ENCODE results near the gene PROK1.

Gene PROK1

DNA sequence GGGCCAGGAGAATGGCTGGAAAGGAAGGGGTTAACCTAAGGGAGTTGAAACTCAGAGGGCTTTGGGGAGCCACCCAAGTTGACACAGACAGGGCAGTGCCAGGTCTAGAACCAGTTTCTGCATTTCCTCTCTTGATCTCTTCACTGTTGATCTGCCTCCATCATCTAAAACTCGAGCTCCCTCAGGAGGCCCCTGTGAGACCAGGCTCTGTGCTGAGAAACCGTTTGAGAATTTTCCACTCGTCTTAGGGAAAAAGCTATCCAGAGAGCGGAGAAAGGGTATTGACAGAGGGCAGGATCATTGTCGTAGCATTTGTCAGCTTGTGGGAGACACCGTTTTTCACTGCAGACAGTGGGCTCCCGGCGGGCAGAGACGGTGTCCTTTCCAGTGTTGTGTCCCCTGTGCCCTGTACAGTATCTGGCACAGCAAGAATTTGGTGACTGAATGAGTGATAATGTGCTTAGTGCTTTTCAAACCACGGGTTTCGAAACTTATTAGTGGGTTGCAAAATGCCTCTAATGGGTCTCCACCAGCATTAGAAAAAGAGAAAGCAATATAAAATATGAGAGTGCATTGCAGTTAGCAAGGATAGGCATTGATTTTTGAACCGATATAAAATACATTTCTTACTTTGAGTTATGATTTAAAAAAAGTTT lies 31.1 kb downstream of the PROK1 start:
- TF ChIP-seq, protein P1, sequence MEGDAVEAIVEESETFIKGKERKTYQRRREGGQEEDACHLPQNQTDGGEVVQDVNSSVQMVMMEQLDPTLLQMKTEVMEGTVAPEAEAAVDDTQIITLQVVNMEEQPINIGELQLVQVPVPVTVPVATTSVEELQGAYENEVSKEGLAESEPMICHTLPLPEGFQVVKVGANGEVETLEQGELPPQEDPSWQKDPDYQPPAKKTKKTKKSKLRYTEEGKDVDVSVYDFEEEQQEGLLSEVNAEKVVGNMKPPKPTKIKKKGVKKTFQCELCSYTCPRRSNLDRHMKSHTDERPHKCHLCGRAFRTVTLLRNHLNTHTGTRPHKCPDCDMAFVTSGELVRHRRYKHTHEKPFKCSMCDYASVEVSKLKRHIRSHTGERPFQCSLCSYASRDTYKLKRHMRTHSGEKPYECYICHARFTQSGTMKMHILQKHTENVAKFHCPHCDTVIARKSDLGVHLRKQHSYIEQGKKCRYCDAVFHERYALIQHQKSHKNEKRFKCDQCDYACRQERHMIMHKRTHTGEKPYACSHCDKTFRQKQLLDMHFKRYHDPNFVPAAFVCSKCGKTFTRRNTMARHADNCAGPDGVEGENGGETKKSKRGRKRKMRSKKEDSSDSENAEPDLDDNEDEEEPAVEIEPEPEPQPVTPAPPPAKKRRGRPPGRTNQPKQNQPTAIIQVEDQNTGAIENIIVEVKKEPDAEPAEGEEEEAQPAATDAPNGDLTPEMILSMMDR (conservative IDR thresholded peaks at IDR 0.05; ENCODE audit: low read depth, low read length), result no peak

DNA sequence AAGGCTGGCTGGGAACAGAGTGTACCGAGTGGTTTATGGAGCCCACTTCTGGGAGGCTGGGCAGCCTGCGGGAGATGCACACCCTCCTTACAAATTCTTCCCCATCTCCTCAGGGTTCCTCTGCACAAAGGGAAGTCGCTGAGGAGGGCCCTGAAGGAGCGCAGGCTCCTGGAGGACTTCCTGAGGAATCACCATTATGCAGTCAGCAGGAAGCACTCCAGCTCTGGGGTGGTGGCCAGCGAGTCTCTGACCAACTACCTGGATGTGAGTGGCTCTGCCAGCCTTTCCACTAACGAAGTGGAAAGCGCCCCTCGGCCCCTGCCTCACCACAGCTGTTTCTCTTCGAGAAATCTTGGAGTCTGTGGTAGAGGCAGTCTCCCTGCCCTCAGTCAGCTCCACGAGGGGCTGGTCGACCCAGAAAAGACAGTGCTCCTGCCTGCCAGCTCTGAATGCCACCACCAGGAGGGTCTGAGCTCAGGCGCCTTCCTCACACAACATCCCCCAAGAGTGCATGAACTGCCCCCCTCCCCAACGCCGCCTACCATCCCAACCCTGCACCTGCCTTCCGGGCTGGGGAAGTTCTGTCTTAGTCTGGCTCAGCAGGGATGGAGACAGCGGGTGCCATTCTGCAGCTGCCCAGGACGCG lies 31.8 kb downstream of the PROK1 start:
- Histone ChIP-seq H3K36me3 (ENCODE audit: insufficient read depth) (no peaks in the 10 kb centered on the region), H4K20me1 (ENCODE audit: insufficient read depth) (no peaks in the 10 kb centered on the region), H3K27me3 (ENCODE audit: insufficient read depth, low read depth) (no peaks in the 10 kb centered on the region), H3K9ac (no peak overlapping the region), H3K4me2 (no peak overlapping the region), H3K4me3 (IDR thresholded peaks at IDR 0.05; ENCODE audit: insufficient read depth, low read depth, low read length) (no peak overlapping the region), H2AFZ (ENCODE audit: low read depth) (no peak overlapping the region), H3K27ac (no peak overlapping the region), H3K4me1 (ENCODE audit: low read depth, poor library complexity, severe bottlenecking) (no peaks in the 10 kb centered on the region), H3K79me2 (ENCODE audit: insufficient read depth, low read depth) (no peaks in the 10 kb centered on the region)
- TF ChIP-seq, protein P1 (conservative IDR thresholded peaks at IDR 0.05; ENCODE audit: low read depth, low read length), result no peak

More for the DNA sequence above, 31.1 kb downstream of the PROK1 start:
- H3K27me3 ChIP-seq (ENCODE audit: insufficient read depth, low read depth), result no peaks in the 10 kb centered on the region
- no peak overlapping the region for H3K9ac ChIP-seq
- no peaks in the 10 kb centered on the region for H3K36me3 ChIP-seq (ENCODE audit: insufficient read depth)
- no peak overlapping the region for H3K4me3 ChIP-seq (IDR thresholded peaks at IDR 0.05; ENCODE audit: insufficient read depth, low read depth, low read length)
- no peaks in the 10 kb centered on the region for H4K20me1 ChIP-seq (ENCODE audit: insufficient read depth)
- no peak overlapping the region for H3K4me2 ChIP-seq
- no peaks in the 10 kb centered on the region for H3K4me1 ChIP-seq (ENCODE audit: low read depth, poor library complexity, severe bottlenecking)
- H3K79me2 ChIP-seq (ENCODE audit: insufficient read depth, low read depth), result no peaks in the 10 kb centered on the region
- H2AFZ ChIP-seq (ENCODE audit: low read depth), result no peak overlapping the region
- no peak overlapping the region for H3K27ac ChIP-seq

DNA sequence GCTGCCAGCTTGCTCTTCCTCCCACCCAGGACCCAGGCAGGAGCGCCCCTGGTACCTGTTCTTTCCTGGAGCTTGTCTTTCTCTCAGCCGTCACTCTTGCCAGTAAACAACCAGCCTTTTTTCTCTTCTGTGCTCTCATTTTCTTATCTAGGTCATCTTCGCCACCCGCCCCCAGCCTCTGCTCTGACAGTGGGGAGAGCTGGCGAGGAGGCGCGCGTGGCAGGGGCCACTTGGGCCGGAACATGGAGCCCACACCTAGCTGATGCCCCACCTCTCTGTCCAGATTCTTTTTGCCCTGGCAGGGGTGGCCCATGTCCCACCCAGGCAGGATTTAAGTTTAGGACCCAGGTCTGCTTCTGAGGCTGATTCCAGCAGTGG lies 32.3 kb downstream of the PROK1 start:
- H3K27ac ChIP-seq, result no peak overlapping the region
- H3K79me2 ChIP-seq (ENCODE audit: insufficient read depth, low read depth), result no peaks in the 10 kb centered on the region
- H3K4me2 ChIP-seq, result no peak overlapping the region
- no peaks in the 10 kb centered on the region for H3K4me1 ChIP-seq (ENCODE audit: low read depth, poor library complexity, severe bottlenecking)
- no peak overlapping the region for H3K4me3 ChIP-seq (IDR thresholded peaks at IDR 0.05; ENCODE audit: insufficient read depth, low read depth, low read length)
- no peaks in the 10 kb centered on the region for H4K20me1 ChIP-seq (ENCODE audit: insufficient read depth)
- no peaks in the 10 kb centered on the region for H3K36me3 ChIP-seq (ENCODE audit: insufficient read depth)
- H3K9ac ChIP-seq, result no peak overlapping the region
- TF ChIP-seq, protein P1 (conservative IDR thresholded peaks at IDR 0.05; ENCODE audit: low read depth, low read length), result no peak
- no peaks in the 10 kb centered on the region for H3K27me3 ChIP-seq (ENCODE audit: insufficient read depth, low read depth)
- no peak overlapping the region for H2AFZ ChIP-seq (ENCODE audit: low read depth)

DNA sequence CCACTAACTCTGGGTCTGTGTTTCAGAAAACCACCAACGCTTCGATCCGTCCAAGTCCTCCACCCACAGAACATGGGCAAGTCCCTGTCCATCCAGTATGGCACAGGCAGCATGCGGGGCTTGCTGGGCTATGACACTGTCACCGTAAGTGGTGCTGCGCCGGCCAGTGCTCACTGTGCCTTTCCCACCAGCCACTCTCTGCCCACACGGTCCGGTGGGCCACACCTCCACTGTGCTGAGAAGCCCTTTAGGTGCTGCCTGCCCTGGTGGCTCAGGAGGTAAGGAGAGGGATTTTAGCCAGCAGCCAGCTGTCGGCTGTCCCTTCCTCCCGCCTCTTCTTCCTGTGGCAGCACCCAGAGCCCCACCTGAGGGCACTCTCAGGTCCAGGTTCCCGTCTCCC lies 33.9 kb downstream of the PROK1 start:
- Histone ChIP-seq H3K4me1 (ENCODE audit: low read depth, poor library complexity, severe bottlenecking) (no peaks in the 10 kb centered on the region), H4K20me1 (ENCODE audit: insufficient read depth) (no peaks in the 10 kb centered on the region), H3K4me2 (no peak overlapping the region), H3K27me3 (ENCODE audit: insufficient read depth, low read depth) (no peaks in the 10 kb centered on the region), H3K36me3 (ENCODE audit: insufficient read depth) (no peaks in the 10 kb centered on the region), H3K4me3 (IDR thresholded peaks at IDR 0.05; ENCODE audit: insufficient read depth, low read depth, low read length) (no peak overlapping the region), H3K79me2 (ENCODE audit: insufficient read depth, low read depth) (no peaks in the 10 kb centered on the region), H3K27ac (no peak overlapping the region), H3K9ac (no peak overlapping the region), H2AFZ (ENCODE audit: low read depth) (no peak overlapping the region)
- TF ChIP-seq, protein P1 (conservative IDR thresholded peaks at IDR 0.05; ENCODE audit: low read depth, low read length), result no peak

Measured in KMS-11 (cell line).